GM03348 (cell line): ENCODE data around the gene PHKG1.
"Not testable (repeated sequence)": the region's sequence is repeated elsewhere in the genome, so short reads cannot be mapped to it uniquely, and the experiment has no call there.

Experiments
- DNase-seq: peaks from one replicate; pipeline ENCODE4 v3.0.0; 2012; ENCODE audit warnings: low spot score

PHKG1 gene

DNA sequence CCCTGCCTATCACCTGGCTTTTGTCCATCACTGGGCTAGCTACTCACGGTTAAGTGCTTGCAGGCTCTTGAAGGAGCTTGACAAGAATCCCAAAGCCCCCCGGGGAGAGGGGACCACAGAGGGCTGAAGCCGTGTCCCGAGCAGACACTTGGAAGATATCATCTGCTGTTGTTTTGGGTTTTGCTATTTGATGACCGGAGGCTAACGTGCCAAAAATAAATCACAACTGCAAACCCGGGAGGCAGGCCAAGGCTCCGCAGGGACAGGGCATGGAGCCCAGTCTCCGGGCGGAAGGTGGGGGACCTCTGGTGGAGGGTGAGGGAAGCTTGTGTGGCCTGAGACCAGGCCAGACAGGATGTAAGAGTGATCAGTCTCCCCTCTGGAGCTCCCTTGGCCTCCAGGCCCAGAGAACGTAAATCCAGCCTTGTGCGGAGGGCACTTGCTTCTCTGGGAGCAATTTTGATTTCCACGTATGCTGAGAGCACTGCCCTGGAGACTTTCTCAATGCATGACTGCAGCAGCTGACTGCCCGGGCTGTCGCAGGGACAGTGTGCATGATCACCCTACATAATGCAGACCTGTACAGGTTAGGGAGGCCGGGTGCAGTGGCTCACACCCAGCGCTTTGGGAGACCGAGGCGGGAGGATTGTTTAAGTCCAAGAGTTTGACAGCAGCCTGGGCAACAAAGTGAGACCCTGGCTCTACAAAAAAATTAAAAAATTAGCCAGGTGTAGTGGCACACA lies at the start of gene PHKG1:
Gene PHKG1 (minus strand): TSS at position 164 of the 743 bp plus-strand sequence. CDS start 4,011 bp downstream, outside the sequence.
- DNase-seq = peak; percentile 93

DNA sequence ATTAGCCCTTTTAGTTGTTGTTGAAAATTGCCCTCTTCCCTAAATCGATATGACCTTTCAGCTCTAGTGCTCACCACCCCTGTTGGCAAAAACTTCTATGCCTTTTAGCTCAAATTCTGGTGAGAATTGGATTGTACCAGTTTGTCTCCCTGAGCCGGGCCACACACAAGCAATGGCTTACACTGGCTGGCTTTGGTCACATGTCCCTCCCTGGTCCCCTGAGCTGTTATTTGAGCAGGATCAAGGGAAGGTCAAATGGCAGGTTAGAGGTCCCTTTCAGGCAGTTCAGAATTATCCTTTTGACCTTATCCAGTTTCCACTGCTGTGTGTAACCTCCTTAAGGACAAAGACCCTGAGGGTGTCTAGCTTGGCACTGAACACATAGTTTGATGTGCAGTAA lies 38.3 kb upstream of the PHKG1 start:
- DNase-seq = not testable (repeated sequence)

DNA sequence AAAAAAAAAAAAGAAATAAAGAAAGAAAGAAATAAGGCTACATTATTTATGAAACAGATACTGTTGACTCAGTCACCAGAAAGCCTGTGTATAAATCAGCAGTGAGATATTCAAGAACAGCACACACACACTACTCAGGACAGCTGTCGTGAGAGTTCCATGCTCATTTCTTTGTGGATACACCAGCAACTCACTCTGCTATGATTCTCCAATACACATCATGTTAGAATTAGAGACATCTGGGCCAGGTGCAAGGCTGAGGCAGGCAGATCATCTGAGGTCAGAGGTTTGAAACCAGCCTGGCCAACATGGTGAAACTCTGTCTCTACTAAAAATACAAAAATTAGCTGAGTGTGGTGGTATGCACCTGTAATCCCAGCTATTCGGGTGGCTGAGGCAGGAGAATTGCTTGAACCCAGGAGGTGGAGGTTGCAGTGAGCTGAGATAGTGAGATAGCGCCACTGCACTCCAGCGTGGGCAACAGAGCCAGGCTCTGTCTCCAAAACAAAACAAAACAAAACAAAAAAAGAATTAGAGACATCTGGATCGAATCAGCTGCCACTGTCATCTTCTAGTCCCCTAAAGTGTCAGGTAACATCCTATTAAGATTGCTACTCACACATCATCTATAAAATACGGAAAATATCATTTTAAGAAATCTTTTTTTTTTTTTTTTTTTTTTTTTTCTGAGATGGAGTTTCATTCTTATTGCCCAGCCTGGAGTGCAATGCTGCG lies 34.7 kb upstream of the PHKG1 start:
- DNase-seq = no peak

DNA sequence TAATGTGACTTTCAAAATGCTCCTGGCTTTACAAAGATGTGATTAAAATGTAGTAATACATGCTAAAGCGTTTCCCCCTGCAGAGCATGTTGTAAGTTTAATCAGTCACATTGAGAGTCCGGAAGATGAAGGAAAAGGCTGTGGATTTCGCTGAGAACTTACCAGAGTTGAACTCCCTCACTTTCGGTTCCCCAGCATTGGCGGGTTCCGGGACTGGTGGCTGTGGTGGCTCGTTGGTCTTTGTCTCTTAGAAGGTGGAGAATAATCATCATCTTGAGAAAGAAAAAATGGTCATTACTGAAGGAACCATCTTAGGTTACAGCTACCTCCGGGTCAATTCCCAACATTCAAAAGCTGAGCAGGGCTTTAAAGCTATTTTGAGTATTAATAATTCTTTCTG lies 33.1 kb upstream of the PHKG1 start:
- DNase-seq = no peak

DNA sequence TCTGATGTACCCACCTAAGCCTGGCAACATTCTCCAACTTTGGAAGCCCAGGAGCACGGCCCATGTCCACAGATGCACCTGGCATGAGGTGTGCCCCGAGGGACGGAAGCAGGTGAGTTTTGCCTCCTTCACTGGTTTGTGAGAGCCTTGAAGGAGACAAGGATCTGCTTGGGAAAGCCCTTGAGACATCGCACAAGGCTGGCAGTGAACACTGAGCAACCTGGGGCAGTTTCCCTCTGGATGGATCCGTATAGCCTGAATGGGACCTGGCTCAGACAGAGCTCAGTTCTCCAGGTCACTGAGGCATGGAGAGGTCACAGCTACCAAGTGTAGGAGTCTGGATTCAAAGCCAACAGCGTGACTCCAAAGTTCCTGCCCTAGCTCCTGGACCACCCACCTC lies 32.2 kb upstream of the PHKG1 start:
- no peak for DNase-seq

DNA sequence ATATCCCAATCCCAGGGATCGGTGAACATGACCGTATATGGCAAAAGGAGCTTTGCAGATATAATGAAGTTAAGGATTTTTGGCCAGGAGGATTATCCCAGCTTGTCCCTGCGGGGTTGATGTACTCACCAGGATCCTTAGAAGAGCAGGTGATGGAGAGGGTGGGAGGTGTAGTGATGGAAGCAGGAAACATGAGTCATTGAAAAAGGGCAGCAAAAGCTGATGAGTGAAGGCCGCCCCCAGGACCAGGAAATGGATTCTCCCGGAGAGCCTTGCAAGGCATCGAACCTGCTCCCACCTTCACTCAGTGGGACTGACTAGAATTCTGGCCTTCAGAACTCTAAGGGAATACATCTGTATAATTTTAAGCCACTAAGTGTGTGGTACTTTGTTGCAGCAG lies 28.7 kb upstream of the PHKG1 start:
- no peak for DNase-seq

DNA sequence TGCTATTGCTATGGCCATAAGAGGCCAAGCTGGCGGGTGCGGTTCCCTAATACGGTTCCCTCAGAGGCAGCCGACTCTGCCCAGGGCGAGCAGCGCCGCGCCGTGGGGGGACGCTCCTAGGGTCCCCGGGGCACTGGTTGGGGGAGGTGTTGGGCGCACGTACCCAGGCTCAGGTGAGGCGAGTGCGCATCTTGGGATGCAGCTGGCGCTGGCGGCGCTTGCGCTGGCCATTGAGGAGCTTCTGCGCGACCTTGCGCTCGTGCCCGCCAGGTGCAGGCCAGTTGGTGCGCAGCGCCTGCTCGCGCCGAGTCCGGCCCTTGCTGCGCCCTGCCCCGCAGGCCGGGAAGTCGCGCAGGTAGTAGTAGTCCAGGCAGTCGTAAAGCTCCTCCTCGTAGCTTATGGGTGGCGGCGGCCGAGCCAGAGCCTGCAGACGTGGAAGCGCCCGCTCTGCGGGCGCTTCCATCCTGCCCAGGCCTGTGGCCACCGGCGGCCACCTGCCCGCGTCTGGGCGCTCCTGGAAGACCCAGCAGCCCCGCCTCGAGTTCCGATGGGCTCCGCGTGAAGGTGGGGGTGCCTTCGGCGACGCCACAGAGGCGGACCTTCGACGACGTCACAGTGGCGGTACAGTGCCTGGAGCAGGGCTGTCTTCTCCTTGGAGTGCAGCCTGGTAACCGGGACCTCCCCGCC lies 23.2 kb upstream of the PHKG1 start, which contains the start of gene NUPR2:
Gene NUPR2 (minus strand): TSS at position 566 of the 687 bp plus-strand sequence. CDS start 103 bp downstream, at position 463.
- no peak for DNase-seq

DNA sequence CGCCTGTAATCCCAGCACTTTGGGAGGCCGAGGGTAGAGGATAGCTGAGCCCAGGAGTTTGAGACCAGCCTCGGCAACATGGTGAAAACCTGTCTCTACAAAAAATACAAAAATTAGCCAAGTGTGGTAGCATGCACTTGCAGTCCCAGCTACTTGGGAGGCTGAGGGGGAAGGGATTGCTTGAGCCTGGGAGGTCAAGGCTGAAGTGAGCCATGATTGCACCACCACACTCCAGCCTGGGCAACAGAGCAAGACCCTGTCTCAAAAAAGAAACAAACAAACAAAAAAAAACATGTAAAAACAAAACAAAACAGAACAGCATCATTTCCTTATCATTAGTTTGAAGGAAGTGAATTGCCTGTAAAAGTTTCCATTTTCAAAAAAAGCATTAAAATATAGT lies 19.5 kb upstream of the PHKG1 start:
- not testable (repeated sequence) for DNase-seq

DNA sequence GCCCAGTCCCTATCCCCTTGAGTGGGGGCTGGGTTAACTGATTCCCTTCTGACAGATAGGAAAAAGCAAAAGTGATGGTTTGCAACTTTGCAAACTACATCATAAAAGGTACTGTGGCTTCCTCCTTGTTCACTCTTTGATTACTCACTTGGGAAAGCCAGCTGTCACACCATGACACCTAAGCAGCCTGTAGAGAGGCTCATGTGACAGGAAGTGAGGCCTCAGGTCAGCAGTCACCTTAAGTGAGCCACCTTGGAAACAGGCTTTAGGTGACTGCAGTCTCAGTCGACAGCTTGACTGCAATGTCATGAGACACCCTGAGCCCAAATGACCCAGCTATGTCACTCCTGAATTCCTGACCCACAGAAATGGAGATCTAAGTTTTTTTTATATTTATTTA lies 17.9 kb upstream of the PHKG1 start:
- DNase-seq = no peak

DNA sequence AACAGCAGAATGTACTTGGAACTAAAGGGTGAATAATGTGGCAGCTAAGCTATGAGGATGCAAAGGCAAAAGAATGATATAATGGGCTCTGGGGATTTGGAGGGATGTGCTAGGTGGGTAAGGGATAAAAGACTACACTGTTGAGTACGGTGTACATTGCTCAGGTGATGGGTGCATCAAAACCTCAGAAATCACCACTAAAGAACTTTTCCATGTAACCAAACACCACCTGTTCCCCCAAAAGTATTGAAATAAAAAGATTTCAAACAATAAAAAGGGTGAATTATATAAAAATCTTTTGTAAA lies 15.2 kb upstream of the PHKG1 start:
- DNase-seq = no peak

DNA sequence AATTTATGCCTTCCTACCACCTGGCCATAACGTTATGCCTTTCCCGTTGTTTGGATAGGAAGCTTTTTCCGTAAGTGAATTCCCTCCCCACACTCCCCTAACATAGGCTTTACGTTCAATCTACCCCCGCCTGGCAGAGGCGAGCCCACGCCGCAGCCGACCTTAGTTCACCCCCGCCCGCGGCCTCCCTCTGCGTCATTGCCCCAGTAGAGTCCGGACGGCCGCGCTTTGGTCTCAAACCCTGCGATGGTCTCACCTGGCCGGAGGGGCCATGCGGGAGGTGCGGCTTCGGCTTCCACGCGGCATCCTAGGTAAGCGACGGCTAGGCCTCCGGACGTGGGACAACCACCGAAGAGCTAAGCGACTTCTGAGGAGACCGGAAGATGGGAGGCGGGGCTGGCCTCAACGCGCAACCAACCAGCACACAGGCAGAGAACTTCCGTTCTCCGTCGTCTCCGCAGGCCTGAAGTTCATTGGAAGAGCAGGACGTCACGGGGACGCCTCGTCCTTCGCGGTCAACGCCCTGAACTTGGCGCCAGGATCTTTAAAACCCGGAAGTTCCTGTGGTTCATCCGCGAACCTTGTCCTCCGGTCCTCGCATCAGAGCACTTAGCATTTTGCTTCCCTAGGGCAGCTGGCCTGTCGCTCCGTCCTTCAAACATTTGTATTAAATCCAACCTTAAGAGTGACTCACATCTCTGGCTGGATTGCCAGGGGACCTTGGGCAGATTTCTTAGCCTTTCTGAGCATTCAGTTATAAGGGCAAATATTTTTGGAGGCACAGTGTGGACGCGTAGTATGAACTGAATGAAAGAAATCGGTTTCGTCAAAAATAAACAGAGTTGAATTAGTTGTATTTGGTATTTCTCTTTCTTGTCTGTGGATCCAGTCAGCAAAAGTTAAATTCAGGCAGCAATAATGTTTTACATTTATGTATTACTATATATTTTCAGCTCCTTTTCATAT lies 13.6 kb upstream of the PHKG1 start, which contains the start of gene CHCHD2:
Gene CHCHD2 (minus strand): TSS at position 369 of the 966 bp plus-strand sequence. CDS start 63 bp downstream, at position 306.
- DNase-seq = peak; percentile 98

DNA sequence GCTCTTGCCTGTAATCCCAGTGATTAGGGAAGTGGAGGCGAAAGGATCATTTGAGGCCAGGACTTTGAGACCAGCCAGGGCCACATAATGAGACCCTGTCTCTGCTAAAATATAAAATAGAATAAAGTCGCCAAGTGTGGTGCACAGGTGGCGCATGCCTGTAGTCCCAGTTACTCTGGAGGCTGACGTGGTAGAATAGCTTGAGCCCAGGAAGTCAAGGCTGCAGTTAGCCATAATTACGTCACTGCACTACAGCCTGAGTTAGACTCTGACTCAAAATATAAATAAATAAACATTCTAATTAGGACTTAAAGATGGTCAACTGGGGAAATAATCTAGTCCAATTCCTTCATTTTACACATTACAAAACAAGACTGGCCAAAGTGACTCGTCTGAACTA lies 12.8 kb upstream of the PHKG1 start:
- DNase-seq = no peak

DNA sequence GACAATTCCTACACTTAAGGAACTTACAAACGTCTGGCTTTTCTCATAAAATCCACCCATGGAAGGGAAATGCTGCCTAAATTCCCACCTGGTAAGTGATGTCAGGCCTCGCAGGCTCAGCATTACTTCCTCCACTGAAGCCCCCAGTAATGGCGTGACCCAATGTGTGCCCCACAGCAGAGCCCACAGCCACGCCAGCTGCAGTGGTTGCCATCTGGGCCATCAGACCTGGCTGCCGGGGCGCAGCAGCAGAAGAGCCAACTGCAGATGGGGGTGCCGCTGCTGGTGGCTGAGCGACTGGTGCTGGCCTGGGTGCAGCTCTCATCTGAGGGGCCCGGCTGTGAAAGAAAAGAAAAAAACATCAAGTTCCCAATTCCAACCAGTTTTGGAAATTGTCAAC lies 11.4 kb upstream of the PHKG1 start:
- DNase-seq = not testable (repeated sequence)

DNA sequence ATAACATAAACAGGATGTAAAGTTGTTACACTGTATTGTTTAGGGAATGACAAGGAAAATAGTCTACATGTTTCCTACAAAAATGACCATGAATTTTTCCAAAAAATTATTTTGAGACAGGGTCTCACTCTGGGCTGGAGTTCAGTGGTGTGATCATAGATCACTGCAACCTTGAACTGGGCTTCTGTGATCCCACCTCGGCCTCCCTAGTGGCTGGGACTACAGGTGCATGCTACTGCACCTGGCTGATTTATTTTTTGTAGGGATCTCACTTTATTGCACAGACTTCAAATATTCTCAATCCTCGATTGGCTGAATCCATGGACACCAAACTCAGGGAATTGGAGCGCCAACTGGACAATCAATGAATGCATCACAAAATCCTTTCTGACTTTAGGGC lies 6.9 kb upstream of the PHKG1 start:
- no peak for DNase-seq

DNA sequence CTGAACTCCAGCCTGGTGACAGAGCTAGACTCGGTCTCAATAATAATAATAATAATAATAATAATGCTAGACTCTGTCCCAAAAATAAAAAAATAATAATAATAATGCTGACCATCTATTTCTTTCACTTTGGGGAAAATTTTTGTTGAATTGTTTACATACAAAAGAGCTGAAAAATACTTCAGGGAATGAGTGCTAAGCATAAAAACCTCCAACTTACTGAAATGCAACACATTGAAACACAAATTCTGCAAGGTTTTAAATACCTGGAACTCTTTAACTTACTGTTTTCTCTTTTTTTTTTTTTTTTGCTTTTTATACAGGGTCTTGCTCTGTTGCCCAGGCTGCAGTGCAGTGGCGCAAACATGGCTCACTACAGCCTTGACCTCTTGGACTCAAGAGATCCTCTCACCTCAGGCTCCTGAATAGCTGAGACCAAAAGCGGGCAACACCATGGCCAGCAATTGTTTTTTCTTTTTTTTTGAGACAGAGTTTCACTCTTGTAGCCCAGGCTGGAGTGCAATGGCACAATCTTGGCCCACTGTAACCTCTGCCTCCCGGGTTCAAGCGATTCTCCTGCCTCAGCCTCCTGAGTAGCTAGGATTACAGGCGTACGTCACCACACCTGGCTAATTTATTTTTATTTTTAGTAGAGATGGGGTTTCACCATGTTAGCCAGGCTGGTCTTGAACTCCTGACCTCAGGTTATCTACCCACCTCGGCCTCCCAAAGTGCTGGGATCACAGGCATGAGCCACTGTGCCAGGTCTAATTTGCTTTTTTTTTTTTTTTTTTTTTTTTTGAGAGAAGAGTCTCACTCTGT lies 5.6 kb upstream of the PHKG1 start:
- not testable (repeated sequence) for DNase-seq

DNA sequence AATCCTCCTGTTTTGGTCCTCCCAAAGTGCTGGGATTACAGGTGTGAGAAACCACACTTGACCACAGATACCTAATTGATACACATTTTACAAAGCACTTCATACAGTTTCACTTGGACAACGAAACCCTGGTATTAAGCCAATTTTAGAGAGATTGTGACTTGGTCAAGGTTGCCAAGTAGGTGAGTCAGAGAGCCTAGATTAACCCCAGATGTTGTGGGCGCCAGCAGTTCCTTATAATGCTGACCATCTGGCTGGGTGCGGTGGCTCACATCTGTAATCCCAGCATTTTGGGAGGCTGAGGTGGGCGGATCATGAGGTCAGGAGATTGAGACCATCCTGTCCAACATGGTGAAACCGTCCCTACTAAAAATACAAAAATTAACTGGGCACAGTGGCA lies 4.9 kb upstream of the PHKG1 start:
- DNase-seq = peak; percentile 79

DNA sequence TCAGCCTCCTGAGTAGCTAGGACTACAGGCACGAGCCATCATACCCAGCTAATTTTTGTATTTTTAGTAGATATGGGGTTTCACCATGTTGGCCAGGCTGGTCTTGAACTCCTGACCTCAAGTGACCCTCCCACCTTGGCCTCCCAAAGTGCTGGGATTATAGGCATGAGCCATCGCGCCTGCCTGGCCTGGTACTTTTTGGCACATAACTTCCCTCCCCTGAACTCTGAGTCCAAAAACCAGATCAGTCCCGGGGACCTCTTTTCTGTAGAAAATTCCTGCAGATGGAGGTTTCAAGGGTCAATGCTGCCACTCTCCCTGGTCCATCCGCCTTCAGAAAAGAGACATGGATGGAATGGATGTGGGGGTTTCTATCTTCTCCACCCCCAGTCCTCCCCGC lies 364 bp downstream of the PHKG1 start:
- DNase-seq = not testable (repeated sequence)

DNA sequence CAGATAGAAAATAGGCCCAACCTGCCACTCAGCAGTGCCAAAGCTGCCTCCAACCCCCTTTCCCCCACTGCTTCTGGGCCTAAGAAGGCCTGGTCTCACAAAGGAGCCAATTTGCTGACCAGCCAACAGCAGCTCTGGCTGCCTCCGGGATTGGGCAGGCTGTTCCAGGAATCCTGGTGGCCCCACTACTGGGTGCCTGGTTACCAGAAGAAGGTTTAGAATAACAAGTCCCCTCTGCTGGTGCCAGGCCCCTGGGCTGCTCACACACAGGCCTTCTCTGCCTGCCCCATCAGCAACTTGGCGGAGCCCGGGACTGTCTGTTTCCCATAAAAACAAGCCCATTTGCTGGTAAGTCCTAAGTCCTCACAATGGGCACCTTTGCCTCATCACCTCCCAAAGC lies 1.2 kb downstream of the PHKG1 start:
- no peak for DNase-seq

DNA sequence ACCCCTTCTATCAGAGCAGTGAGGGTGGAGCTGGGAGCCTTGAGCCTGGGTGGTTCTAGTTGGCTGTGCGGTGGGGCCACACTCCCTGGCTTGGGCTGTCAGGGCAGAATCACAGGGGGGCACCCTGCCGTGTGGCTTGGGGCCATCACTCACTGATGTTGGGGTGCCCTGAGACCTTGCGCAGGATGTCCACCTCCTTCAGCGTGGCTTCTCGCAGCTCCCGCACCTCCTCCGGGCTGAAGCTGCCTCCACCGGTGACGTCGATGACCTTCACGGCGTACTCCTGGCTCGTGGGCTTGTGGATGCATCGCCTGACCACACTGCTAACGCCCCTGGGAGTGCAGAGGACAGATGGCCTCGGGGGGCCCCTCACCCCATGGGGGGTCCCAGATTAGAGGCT lies 5.3 kb downstream of the PHKG1 start:
- DNase-seq = no peak

DNA sequence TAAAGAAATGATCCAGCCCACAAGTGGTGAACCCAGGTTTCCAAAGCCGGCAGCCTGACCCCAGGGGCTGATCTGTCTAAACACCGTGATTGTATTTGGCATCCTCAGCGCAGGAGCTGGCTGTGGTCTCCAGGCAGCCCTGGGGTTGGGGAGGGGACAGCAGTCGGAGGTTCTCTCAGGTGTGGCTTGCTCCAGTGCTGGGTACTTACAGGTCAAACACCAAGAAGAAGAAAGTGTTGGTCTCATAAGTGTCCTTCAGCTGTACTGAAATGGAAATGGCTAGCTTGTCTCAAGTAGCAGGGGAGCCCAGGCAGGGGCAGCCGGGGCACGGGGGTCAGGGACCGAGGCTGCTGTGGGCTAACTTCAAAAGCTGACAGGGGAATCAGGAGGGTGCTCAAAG lies 6.0 kb downstream of the PHKG1 start:
- no peak for DNase-seq
